HuH-7 (cell line): ENCODE data around the gene CNGA4.

Experiments
- DNase-seq: peaks from one replicate; pipeline ENCODE4 v3.0.0; 2011; ENCODE audit warnings: low spot score

CNGA4 gene, protein sequence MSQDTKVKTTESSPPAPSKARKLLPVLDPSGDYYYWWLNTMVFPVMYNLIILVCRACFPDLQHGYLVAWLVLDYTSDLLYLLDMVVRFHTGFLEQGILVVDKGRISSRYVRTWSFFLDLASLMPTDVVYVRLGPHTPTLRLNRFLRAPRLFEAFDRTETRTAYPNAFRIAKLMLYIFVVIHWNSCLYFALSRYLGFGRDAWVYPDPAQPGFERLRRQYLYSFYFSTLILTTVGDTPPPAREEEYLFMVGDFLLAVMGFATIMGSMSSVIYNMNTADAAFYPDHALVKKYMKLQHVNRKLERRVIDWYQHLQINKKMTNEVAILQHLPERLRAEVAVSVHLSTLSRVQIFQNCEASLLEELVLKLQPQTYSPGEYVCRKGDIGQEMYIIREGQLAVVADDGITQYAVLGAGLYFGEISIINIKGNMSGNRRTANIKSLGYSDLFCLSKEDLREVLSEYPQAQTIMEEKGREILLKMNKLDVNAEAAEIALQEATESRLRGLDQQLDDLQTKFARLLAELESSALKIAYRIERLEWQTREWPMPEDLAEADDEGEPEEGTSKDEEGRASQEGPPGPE

GRCh38 chr11:6238902-6239301 is at the start of gene CNGA4:
CNGA4 (plus strand) TSS chr11:6239089; CDS start chr11:6239207, 118 bp downstream.
- no peak for DNase-seq

- no peak for DNase-seq
These were observed 47.1 kb upstream of the CNGA4 start for GRCh38 chr11:6191742-6192141.

- no peak for DNase-seq
These were observed 44.8 kb upstream of the CNGA4 start for GRCh38 chr11:6194065-6194581.

DNA sequence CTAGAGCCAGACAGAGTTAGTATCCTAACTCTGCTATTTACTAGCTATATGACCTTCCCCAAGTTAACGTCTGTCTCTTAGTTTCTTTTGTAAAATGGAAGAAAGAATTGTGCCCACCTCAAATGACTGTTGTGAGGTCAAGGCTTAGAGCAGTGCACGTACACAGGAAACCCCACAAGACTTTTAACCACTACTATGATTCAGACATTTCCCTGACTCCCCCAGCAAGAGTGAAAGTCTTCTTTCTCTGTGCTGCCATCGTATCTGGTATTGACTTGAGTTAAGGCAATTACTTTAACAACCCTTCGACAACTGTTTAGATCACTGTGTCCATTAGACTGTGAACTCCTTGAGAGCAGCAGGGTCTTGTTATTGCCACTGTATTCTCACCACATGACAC is 42.5 kb upstream of the CNGA4 start:
- no peak for DNase-seq

DNA sequence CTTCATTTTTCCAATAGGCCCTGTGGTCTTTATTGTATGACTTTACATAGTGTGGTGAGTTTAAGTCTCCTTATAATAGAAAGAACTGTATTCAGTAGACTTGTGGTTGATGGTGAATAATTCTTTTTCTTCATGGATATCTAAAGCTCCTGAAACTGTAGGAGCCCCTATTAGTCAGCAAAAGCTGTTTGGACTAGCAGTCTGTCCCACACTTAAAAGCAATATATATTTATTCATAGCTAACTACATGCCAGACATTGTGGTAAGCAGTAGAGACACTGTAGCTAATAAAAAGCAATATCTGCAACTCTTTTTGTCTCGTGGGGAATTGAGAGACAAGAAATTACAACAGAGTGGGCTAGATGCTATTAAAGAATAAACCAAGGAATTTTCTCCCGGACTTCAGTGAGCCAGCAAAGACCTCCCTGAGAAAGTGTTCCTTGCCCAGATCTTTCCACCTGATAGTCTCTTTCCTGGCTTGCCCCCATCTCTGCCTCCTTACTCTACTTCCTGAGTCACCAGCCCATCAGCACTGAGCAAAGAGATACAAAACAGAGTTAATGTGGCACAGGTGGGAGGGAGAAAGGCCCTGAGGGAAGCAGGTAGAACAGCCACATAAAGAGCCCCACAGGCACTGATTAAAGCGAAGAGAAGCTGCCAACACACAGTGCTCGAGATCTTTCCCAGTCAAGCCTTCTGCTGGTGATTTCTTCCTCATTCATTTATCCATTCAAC is 41.3 kb upstream of the CNGA4 start:
- DNase-seq = no peak

DNA sequence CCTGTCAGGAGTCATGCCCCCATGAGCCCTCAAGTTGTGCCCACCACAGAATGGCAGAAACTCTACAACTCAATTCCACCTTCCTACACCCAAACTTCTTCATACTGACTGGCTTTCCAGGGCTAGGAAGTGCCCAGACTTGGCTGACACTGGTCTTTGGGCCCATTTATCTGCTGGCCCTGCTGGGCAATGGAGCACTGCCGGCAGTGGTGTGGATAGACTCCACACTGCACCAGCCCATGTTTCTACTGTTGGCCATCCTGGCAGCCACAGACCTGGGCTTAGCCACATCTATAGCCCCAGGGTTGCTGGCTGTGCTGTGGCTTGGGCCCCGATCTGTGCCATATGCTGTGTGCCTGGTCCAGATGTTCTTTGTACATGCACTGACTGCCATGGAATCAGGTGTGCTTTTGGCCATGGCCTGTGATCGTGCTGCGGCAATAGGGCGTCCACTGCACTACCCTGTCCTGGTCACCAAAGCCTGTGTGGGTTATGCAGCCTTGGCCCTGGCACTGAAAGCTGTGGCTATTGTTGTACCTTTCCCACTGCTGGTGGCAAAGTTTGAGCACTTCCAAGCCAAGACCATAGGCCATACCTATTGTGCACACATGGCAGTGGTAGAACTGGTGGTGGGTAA is 39.6 kb upstream of the CNGA4 start, which contains the start of gene OR52W1:
Gene OR52W1, plus strand, starts transcription at position 51 of the 637 bp plus-strand sequence. Its CDS starts 0 bp downstream, at position 51.
- DNase-seq = no peak

GRCh38 chr11:6200975-6201374 is 37.9 kb upstream of the CNGA4 start:
- no peak for DNase-seq

- DNase-seq = no peak
These were observed 37.4 kb upstream of the CNGA4 start for GRCh38 chr11:6201481-6201880.

DNA sequence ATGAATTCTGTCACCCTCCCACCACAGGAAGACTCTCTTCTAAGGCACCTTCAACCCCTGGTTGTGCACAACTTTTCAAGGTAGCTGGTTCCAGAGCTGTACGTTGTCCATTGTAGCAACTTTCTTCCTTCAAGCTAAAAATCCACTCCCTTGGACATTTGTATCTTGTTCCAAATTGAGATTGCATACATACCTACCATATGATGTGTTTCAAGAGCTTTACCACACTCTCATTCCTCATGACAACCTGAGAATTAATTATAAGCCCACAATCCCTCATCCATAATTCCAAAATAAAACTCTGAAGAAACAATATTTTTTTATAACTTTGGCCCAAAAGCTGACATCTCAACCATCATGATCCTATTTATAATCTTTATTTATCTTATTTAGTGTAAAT is 36.8 kb upstream of the CNGA4 start:
- no peak for DNase-seq

DNA sequence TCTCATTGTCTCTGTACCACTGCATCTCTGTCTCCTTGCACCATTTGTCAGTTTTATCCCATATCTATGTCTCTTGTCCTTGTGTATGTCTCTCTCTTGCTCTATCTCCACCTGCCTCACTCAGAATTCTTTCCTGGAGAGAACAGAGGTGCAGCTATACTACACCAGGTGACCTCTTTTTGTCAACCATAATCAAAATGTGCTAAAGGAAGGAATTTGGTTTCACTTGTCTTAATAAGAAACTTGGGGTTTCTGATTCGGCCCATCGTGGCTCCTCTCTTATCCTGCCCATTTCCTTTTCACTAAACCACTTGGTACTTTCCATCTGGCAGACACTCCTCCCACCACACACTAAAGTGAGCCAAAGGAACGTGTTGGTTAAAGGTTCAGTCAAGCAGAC is 35.6 kb upstream of the CNGA4 start:
- DNase-seq = no peak

- no peak for DNase-seq
These were observed 34.2 kb upstream of the CNGA4 start for GRCh38 chr11:6204706-6205105.

DNA sequence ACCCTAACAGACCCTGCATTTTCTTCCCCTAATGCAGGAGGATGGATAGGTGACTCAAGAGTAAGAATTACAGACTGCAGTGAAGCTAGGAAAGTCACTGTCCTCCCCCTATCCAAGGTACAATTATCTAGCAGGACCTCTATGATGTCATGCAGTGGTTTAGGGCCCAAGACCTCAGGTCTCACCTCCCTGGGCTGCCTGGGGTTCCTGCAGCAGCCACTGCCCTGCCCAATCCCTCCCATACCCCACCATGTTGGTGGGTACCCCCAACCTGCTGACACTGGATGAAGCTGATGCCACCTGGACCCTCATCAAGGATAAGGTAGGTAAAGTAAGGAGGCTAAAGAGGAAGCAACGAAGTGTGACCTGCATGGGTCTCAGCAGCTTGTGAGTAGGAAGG is 33.5 kb upstream of the CNGA4 start, which contains the start of gene C11orf42:
Gene C11orf42, plus strand, starts transcription at position 192 of the 400 bp plus-strand sequence. Its CDS starts 59 bp downstream, at position 251.
- no peak for DNase-seq

DNA sequence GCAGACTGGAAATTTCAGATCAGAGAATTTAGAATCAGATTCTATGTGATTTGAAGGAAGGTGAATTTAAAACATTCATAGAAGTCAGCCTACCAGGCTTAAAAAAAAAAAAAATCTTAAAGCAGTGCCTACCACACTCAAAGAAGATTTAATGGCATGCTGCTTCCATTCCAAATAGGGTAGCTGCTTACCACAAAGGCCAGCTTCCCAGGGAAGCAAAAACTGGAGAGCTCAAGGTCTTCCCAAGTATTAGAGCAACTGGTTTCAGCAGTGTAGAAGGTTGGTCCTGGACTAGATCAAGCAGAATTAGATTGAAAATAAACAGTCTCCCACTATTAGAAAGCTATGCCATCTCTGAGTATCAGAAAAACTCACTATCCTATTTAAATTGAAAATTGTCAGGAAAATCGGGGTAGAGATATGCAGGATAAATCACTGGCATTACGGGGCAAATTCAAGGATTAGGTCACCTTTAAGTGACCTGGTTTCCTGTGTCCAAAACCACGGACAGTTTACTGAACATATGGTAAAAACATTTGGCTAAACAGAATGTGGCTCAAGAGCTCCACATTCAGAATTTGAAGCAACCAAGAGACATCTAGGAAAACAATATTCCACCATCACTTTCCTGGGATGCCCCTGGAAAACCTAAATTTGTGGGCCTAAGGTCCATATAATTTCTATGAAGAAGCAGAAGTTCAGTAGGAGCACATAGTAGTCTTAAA is 32.3 kb upstream of the CNGA4 start:
- DNase-seq = no peak

DNA sequence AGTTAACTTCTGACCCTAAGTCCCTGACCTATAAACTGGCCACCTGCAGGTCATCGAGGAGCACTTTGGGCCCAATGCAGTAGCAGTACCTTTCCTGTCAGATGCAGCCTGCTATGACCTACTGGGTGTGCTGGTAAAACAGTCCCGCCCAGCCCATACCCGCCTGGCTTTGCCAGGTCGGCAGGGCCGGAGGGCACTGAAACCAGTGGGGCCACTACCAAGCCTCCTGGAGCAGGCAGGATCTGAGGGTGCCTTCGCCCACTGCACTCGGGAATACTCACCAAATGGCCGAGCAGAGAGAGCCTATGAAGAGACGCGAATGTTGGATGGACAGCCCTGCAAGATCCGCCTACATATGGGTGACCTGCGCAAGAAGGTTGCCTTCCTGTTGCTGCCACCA is 29.1 kb upstream of the CNGA4 start:
- DNase-seq = no peak

GRCh38 chr11:6210274-6210955 is 28.5 kb upstream of the CNGA4 start:
- no peak for DNase-seq

GRCh38 chr11:6214530-6214929 is 24.4 kb upstream of the CNGA4 start:
- DNase-seq = no peak

DNA sequence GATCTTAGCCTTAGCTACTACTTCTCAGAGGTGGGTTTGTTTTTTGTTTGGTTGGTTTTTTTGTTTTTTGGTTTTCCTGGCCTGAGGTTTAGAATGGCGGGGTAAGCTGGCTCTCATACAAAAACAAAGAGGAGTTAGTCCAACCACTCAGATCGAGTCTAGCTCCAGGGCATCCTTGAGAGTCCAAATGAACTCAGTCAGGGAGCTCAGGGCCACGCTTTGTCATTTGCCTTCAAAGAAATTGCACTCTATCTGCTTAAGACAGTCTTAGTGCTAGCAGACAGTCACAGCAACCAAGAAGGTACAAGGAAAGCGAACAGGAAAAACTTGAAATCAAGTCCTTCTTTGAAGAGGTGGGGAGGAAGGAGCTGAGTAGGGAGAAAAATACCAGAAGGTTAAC is 22.4 kb upstream of the CNGA4 start:
- DNase-seq = no peak

DNA sequence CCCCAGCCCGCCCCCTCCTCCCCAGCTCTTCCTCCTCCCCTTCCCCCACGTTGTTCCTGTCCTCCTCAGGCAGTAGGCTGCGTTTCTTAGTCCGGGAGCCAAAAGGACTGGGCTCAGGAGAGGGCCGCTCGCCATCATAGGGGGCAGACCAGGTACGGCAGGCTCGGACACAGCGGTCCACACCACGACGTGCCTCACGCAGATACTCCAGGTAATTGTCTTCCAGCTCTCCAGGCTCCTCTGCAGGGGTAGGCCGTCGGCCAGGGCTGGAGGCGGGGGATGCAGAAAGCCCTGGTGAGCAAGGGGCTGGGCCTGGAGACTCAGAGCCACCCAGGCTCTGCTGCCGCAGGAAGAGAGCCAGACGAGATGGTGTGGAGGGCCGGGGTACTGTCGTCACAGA is 21.2 kb upstream of the CNGA4 start:
- no peak for DNase-seq

GRCh38 chr11:6219359-6219758 is 19.5 kb upstream of the CNGA4 start:
- DNase-seq = no peak

DNA sequence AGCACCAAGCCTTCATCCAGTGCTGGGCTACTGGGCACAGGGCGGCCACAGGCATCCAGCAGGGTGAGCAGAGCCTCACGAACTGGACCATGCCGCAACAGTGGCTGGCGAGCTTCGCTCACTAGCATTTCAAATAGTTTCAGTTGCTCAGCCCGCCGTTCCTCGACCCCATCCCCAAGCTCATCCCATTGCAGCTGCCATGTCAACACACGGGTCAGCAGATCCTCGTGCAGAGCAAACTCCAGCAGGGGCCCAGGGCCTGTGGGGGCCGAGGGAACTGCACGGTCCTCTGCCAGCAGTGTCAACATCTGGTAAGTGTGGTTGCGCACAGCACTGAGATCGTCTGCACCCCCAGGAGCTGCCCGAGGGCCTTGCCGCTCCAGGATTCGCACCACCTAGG is 15.0 kb upstream of the CNGA4 start:
- DNase-seq = no peak

GRCh38 chr11:6224421-6224820 is 14.5 kb upstream of the CNGA4 start:
- no peak for DNase-seq
